Ovary (tissue), 9 donors: ENCODE data around the gene NEU2. TPM values are rescaled to one million over a fixed set of nuclear protein-coding genes. Genes with fewer than 3 reads are reported as not detected.

ENCODE experiments used
- DNase-seq, 5 donors: peaks; one replicate each; pipeline ENCODE4 v3.0.0-alpha.2; 2019 to 2020
- H3K27ac ChIP-seq, 2 donors: fragments of 200-600 bp; one replicate each; pipeline versions ENCODE4 v1.5.1 to v1.8.0; 2019 to 2022
- H3K27me3 ChIP-seq: fragments of 200-600 bp; one replicate; pipeline ENCODE4 v1.8.0; 2022
- H3K36me3 ChIP-seq: fragments of 200-600 bp; sonication (generic); one replicate; pipeline ENCODE4 v1.5.1; 2019
- H3K4me1 ChIP-seq: one replicate; pipeline ENCODE4 v1.8.1; 2013; ENCODE audit warnings: mild to moderate bottlenecking, moderate library complexity; ENCODE audit not compliant: insufficient read depth
- H3K4me3 ChIP-seq: fragments of 200-600 bp; sonication (generic); one replicate; pipeline ENCODE4 v1.5.1; 2017
- H3K9me3 ChIP-seq, 2 donors: fragments of 200-600 bp in 1 of 2; sonication (generic) in 1 of 2; one replicate each; pipeline versions ENCODE4 v1.5.1 to v1.8.1; 2013 to 2019; ENCODE audit warnings: mild to moderate bottlenecking in 1 of 2, moderate library complexity in 1 of 2
- CTCF ChIP-seq, 3 donors: fragments of 450-650 bp in 2 of 3; fragments of 200-600 bp in 1 of 3; IDR thresholded peaks; one replicate each; pipeline versions ENCODE4 v1.5.1 to v1.8.0; 2016 to 2022; ENCODE audit warnings: antibody characterized with exemption in 3 of 3, mild to moderate bottlenecking in 1 of 3
- EP300 ChIP-seq: sonication (generic); formaldehyde crosslinking; IDR thresholded peaks from one replicate; pipeline ENCODE4 v1.6.1; 2017; ENCODE audit warnings: antibody characterized with exemption
- POLR2A ChIP-seq: fragments of 450-650 bp; IDR thresholded peaks from one replicate; pipeline ENCODE4 v1.6.1; 2017; ENCODE audit warnings: antibody characterized with exemption, mild to moderate bottlenecking, moderate library complexity
- WGBS, 3 donors: extraction: QIAGEN DNeasy Blood & Tissue Kit in 1 of 3; methylation state at CpG; one replicate each; pipeline versions ENCODE4 v1.1.5 to v1.1.7; 2013 to 2017; 5-methylcytosine and 5-hydroxymethylcytosine counted together
- intact Hi-C, 4 donors: fragments of 100-400 bp; cut with DNase I; formaldehyde crosslinking; loops; one replicate each; pipeline versions ENCODE4 v1.11.0 to v1.15.1; 2022 to 2023
- polyA plus RNA-seq, 2 donors: library from polyadenylated mRNA; stranded (reverse); fragments of 200-250 nt in 1 of 2; fragments of 350-450 nt in 1 of 2; fragmentation: Illumina TruSeq in 1 of 2; extraction: RNeasy Lipid Tissue Mini Kit (QIAGEN cat#74804) in 1 of 2; gene quantifications; one replicate each; pipeline ENCODE4 v1.2.3, GENCODE V29; 2013 to 2014
- total RNA-seq, 7 donors: library from RNA; depleted of rRNA in 2 of 7; stranded (reverse); fragments of >200 nt in 2 of 7; fragmentation: NEBNext Ultra II Directional in 3 of 7; extraction: Animal tissue kit (Norgen Biotek cat#: 25700) in 3 of 7; gene quantifications; one replicate each; pipeline versions ENCODE4 v1.1.0 to v1.2.4, GENCODE V29; 2016 to 2023
- donor health status: DM: no; HTN: no; CAD: no; lungs with moderate emphysema.
- donor health status: DM: no; HTN: no; CAD: no.
- donor health status: Bipolar disorder and iron deficiency.
- donor health status: DM: yes; HTN: yes; CAD: no.
- donor health status: DM: no; HTN: no; CAD: no.
- donor health status: DM: yes; HTN: yes; CAD: no.

The NEU2 gene
- total and polyA plus RNA-seq, 9 donors = not detected

GRCh38 chr2:233044974-233045605, 12.6 kb downstream of the NEU2 start:
- intact Hi-C loops = no loop called here
- no peaks in the 10 kb centered on the region for H3K9me3 ChIP-seq
- TF ChIP-seq CTCF (IDR thresholded peaks at IDR 0.05) = no peak
- no peak for TF ChIP-seq POLR2A
- no peak for TF ChIP-seq EP300
- H3K36me3 ChIP-seq = no peaks in the 10 kb centered on the region
- no peak overlapping the region for H3K27ac ChIP-seq
- no peaks in the 10 kb centered on the region for H3K27me3 ChIP-seq
- DNase-seq = no peak
- 63 to 79% (median 72%) methylated on average over 9 of the region's 9 CpGs for WGBS, 3 donors
- no peak overlapping the region for H3K4me3 ChIP-seq
- H3K4me1 ChIP-seq = no peaks in the 10 kb centered on the region

GRCh38 chr2:233047206-233047605, 14.7 kb downstream of the NEU2 start:
- H3K9me3 ChIP-seq = no peaks in the 10 kb centered on the region
- H3K4me3 ChIP-seq = no peak overlapping the region
- no peak overlapping the region for H3K27ac ChIP-seq
- no peaks in the 10 kb centered on the region for H3K4me1 ChIP-seq
- WGBS, 3 donors = 89 to 92% (median 89%) methylated on average over 3 of the region's 3 CpGs
- intact Hi-C loops = no loop called here
- H3K27me3 ChIP-seq = no peaks in the 10 kb centered on the region
- no peak for TF ChIP-seq CTCF (IDR thresholded peaks at IDR 0.05)
- no peak for TF ChIP-seq EP300
- TF ChIP-seq POLR2A = no peak
- no peak for DNase-seq
- no peaks in the 10 kb centered on the region for H3K36me3 ChIP-seq

- Histone ChIP-seq H3K27me3 (no peaks in the 10 kb centered on the region), H3K9me3 (no peaks in the 10 kb centered on the region), H3K36me3 (no peaks in the 10 kb centered on the region), H3K4me1 (no peaks in the 10 kb centered on the region), H3K4me3 (no peak overlapping the region), H3K27ac (no peak overlapping the region)
- intact Hi-C loops = no loop called here
- TF ChIP-seq CTCF (IDR thresholded peaks at IDR 0.05) (no peak), EP300 (no peak), POLR2A (no peak)
- WGBS, 3 donors = 85 to 89% (median 88%) methylated on average over 9 of the region's 9 CpGs
- no peak for DNase-seq
These were observed 15.2 kb downstream of the NEU2 start for GRCh38 chr2:233047667-233048066.

GRCh38 chr2:233048569-233049193, 16.2 kb downstream of the NEU2 start:
- Histone ChIP-seq H3K36me3 (no peaks in the 10 kb centered on the region), H3K27ac (no peak overlapping the region), H3K9me3 (no peaks in the 10 kb centered on the region), H3K4me1 (no peaks in the 10 kb centered on the region), H3K27me3 (no peaks in the 10 kb centered on the region), H3K4me3 (no peak overlapping the region)
- TF ChIP-seq EP300 (no peak), CTCF (IDR thresholded peaks at IDR 0.05) (no peak), POLR2A (no peak)
- intact Hi-C loops = no loop called here
- DNase-seq = no peak
- 69 to 75% (median 72%) methylated on average over 10 of the region's 10 CpGs for WGBS, 3 donors
